Activated CD4-positive, alpha-beta T cell treated with anti-CD3 and anti-CD28 coated beads for 36 hours (primary cell): ENCODE results near the gene C2CD4B. TPM values are rescaled to one million over a fixed set of nuclear protein-coding genes. Genes with fewer than 3 reads are reported as not detected.

Experiments
- ATAC-seq: fragments of 200-7000 bp; cut with Tn5 transposase; one replicate; pipeline ENCODE4 v1.10.0; 2021; ENCODE audit warnings: mild to moderate bottlenecking, moderate library complexity
- CTCF ChIA-PET: fragments of 350-600 bp; sonication (Branson Sonifier 250); formaldehyde crosslinking; loops from one replicate; lab custom pipeline; 2021; ENCODE audit warnings: antibody characterized with exemption; lab: Charles Lee
- POLR2A ChIA-PET: fragments of 350-600 bp; sonication (Branson Sonifier 250); formaldehyde crosslinking; loops from one replicate; lab custom pipeline; 2021; ENCODE audit warnings: antibody characterized with exemption, inconsistent platforms; lab: Charles Lee
- DNase-seq: peaks from one replicate; pipeline ENCODE4 v3.0.0-alpha.2; 2020
- H3K27ac Mint-ChIP-seq: one replicate; pipeline ENCODE4 v1.8.0; 2021; ENCODE audit warnings: mixed read lengths
- H3K27me3 Mint-ChIP-seq: one replicate; pipeline ENCODE4 v1.8.0; 2021; ENCODE audit warnings: mixed read lengths
- H3K36me3 Mint-ChIP-seq: one replicate; pipeline ENCODE4 v1.8.0; 2021; ENCODE audit warnings: low read depth, mixed read lengths
- H3K4me1 Mint-ChIP-seq: one replicate; pipeline ENCODE4 v1.8.0; 2021; ENCODE audit warnings: mixed read lengths
- H3K4me3 Mint-ChIP-seq: one replicate; pipeline ENCODE4 v1.8.0; 2021; ENCODE audit warnings: mild to moderate bottlenecking, moderate library complexity, mixed read lengths
- H3K9me3 Mint-ChIP-seq: one replicate; pipeline ENCODE4 v1.8.0; 2021; ENCODE audit warnings: low read depth, mixed read lengths
- intact Hi-C, 2 experiments: fragments of 100-400 bp; cut with DNase I in 1 of 2; cut with micrococcal nuclease in 1 of 2; formaldehyde crosslinking; loops; one replicate each; pipeline versions ENCODE4 v1.14.2 to v1.15.1; 2022 to 2024; cut with DNase I, micrococcal nuclease
- total RNA-seq, 2 experiments: library from RNA; stranded (reverse); gene quantifications; one replicate each; pipeline ENCODE4 v1.2.3, GENCODE V29; 2021

The C2CD4B gene
- total RNA-seq, result under 1 TPM; 0.19 to 0.37 TPM

GRCh38 chr15:62165104-62165792, at the start of gene C2CD4B:
Gene C2CD4B (minus strand): TSS chr15:62165285. CDS start chr15:62164984, 301 bp downstream.
- peak; percentile 60 for DNase-seq
- Mint-ChIP-seq H3K27me3 (peaks cover 48% of the 10 kb centered on the region), H3K27ac (no peak within 1 kb of the TSS), H3K4me3 (peak within 1 kb of the TSS; percentile 69), H3K36me3 (no peaks in the 10 kb centered on the region), H3K9me3 (no peaks in the 10 kb centered on the region), H3K4me1 (peaks cover 15% of the 10 kb centered on the region)
- peak; percentile 83 for ATAC-seq
- intact Hi-C loops, result loop anchor here in 1 of 2 experiments (2.0 kb wide), 1 partner anchor 98 kb away; the partner anchor contains the start of gene C2CD4A
- CTCF ChIA-PET, result interaction anchor here (0.7 to 1.0 kb wide), 3 partner anchors 41 to 98 kb away, joined by 3 to 4 read pairs (median 3); partner anchors contain the start of gene C2CD4A
- POLR2A ChIA-PET, result interaction anchor here (0.6 kb wide), 1 partner anchor 10 kb away, joined by 4 read pairs; no protein-coding TSS in a partner anchor

GRCh38 chr15:62212741-62213140, 47.7 kb upstream of the C2CD4B start:
- Mint-ChIP-seq H3K27ac (no peak overlapping the region), H3K36me3 (peaks cover 4% of the 10 kb centered on the region), H3K4me3 (no peak overlapping the region), H3K27me3 (peaks cover 6% of the 10 kb centered on the region), H3K9me3 (peaks cover 12% of the 10 kb centered on the region), H3K4me1 (peaks cover 8% of the 10 kb centered on the region)
- ChIA-PET CTCF (interaction anchor here (0.6 kb wide), 1 partner anchor 12 kb away, joined by 3 read pairs; no protein-coding TSS in a partner anchor), POLR2A (no interaction called here)
- intact Hi-C loops, result no loop called here
- peak; percentile 26 for ATAC-seq
- no peak for DNase-seq

GRCh38 chr15:62211348-62211747, 46.3 kb upstream of the C2CD4B start:
- intact Hi-C loops, result no loop called here
- ATAC-seq (no peak), DNase-seq (no peak)
- Mint-ChIP-seq H3K4me3 (no peak overlapping the region), H3K27ac (no peak overlapping the region), H3K27me3 (peaks cover 6% of the 10 kb centered on the region), H3K4me1 (peaks cover 8% of the 10 kb centered on the region), H3K36me3 (peaks cover 4% of the 10 kb centered on the region), H3K9me3 (peaks cover 7% of the 10 kb centered on the region)
- POLR2A ChIA-PET, result no interaction called here
- CTCF ChIA-PET, result no interaction called here

- ChIA-PET POLR2A (no interaction called here), CTCF (no interaction called here)
- ATAC-seq, result no peak
Measured at GRCh38 chr15:62209821-62210220, 44.7 kb upstream of the C2CD4B start.

GRCh38 chr15:62209322-62209721, 44.2 kb upstream of the C2CD4B start:
- ChIA-PET POLR2A (no interaction called here), CTCF (no interaction called here)
- intact Hi-C loops, result no loop called here
- Mint-ChIP-seq H3K27ac (no peak overlapping the region), H3K4me1 (peaks cover 8% of the 10 kb centered on the region), H3K4me3 (no peak overlapping the region), H3K9me3 (peaks cover 4% of the 10 kb centered on the region), H3K27me3 (peaks cover 6% of the 10 kb centered on the region), H3K36me3 (no peaks in the 10 kb centered on the region)
- no peak for DNase-seq
- ATAC-seq, result no peak

More at GRCh38 chr15:62209821-62210220, 44.7 kb upstream of the C2CD4B start:
- Mint-ChIP-seq H3K4me3 (no peak overlapping the region), H3K9me3 (peaks cover 4% of the 10 kb centered on the region), H3K27ac (no peak overlapping the region), H3K27me3 (peaks cover 6% of the 10 kb centered on the region), H3K4me1 (peaks cover 8% of the 10 kb centered on the region), H3K36me3 (no peaks in the 10 kb centered on the region)
- no peak for DNase-seq
- intact Hi-C loops, result no loop called here

- no peak for ATAC-seq
- no peak for DNase-seq
- Mint-ChIP-seq H3K9me3 (peaks cover 4% of the 10 kb centered on the region), H3K4me1 (peaks cover 8% of the 10 kb centered on the region), H3K36me3 (no peaks in the 10 kb centered on the region), H3K27ac (no peak overlapping the region), H3K27me3 (peaks cover 6% of the 10 kb centered on the region), H3K4me3 (no peak overlapping the region)
- intact Hi-C loops, result no loop called here
- CTCF ChIA-PET, result no interaction called here
- POLR2A ChIA-PET, result no interaction called here
Measured at GRCh38 chr15:62208884-62209283, 43.8 kb upstream of the C2CD4B start.

GRCh38 chr15:62208367-62208766, 43.3 kb upstream of the C2CD4B start:
- Mint-ChIP-seq H3K4me3 (no peak overlapping the region), H3K9me3 (peaks cover 4% of the 10 kb centered on the region), H3K4me1 (peaks cover 8% of the 10 kb centered on the region), H3K27ac (no peak overlapping the region), H3K36me3 (no peaks in the 10 kb centered on the region), H3K27me3 (peaks cover 6% of the 10 kb centered on the region)
- ATAC-seq, result no peak
- CTCF ChIA-PET, result interaction anchor here (0.9 kb wide), 1 partner anchor 24 kb away, joined by 3 read pairs; no protein-coding TSS in a partner anchor
- DNase-seq, result no peak
- intact Hi-C loops, result no loop called here
- POLR2A ChIA-PET, result no interaction called here

- H3K4me3 Mint-ChIP-seq, result no peak overlapping the region
- no peak overlapping the region for H3K27ac Mint-ChIP-seq
- no peaks in the 10 kb centered on the region for H3K9me3 Mint-ChIP-seq
- H3K36me3 Mint-ChIP-seq, result no peaks in the 10 kb centered on the region
- intact Hi-C loops, result no loop called here
- DNase-seq (no peak), ATAC-seq (no peak)
- ChIA-PET CTCF (no interaction called here), POLR2A (no interaction called here)
- peaks cover 21% of the 10 kb centered on the region for H3K27me3 Mint-ChIP-seq
- H3K4me1 Mint-ChIP-seq, result no peaks in the 10 kb centered on the region
Measured at GRCh38 chr15:62190675-62191074, 25.6 kb upstream of the C2CD4B start.

GRCh38 chr15:62190274-62190673, 25.2 kb upstream of the C2CD4B start:
- ChIA-PET CTCF (no interaction called here), POLR2A (no interaction called here)
- H3K27ac Mint-ChIP-seq, result no peak overlapping the region
- no peaks in the 10 kb centered on the region for H3K4me1 Mint-ChIP-seq
- ATAC-seq, result no peak
- no peaks in the 10 kb centered on the region for H3K9me3 Mint-ChIP-seq
- H3K27me3 Mint-ChIP-seq, result peaks cover 21% of the 10 kb centered on the region
- no peak for DNase-seq
- H3K4me3 Mint-ChIP-seq, result no peak overlapping the region
- H3K36me3 Mint-ChIP-seq, result no peaks in the 10 kb centered on the region
- intact Hi-C loops, result no loop called here

GRCh38 chr15:62188744-62189143, 23.7 kb upstream of the C2CD4B start:
- H3K4me1 Mint-ChIP-seq, result no peaks in the 10 kb centered on the region
- H3K36me3 Mint-ChIP-seq, result no peaks in the 10 kb centered on the region
- H3K9me3 Mint-ChIP-seq, result no peaks in the 10 kb centered on the region
- CTCF ChIA-PET, result no interaction called here
- H3K27me3 Mint-ChIP-seq, result peaks cover 13% of the 10 kb centered on the region
- no peak overlapping the region for H3K4me3 Mint-ChIP-seq
- DNase-seq (no peak), ATAC-seq (no peak)
- no peak overlapping the region for H3K27ac Mint-ChIP-seq
- intact Hi-C loops, result no loop called here
- POLR2A ChIA-PET, result no interaction called here

GRCh38 chr15:62187910-62188309, 22.8 kb upstream of the C2CD4B start:
- ATAC-seq (no peak), DNase-seq (no peak)
- intact Hi-C loops, result no loop called here
- H3K4me1 Mint-ChIP-seq, result no peaks in the 10 kb centered on the region
- H3K4me3 Mint-ChIP-seq, result no peak overlapping the region
- ChIA-PET POLR2A (no interaction called here), CTCF (no interaction called here)
- peaks cover 12% of the 10 kb centered on the region for H3K27me3 Mint-ChIP-seq
- H3K36me3 Mint-ChIP-seq, result no peaks in the 10 kb centered on the region
- H3K27ac Mint-ChIP-seq, result no peak overlapping the region
- H3K9me3 Mint-ChIP-seq, result no peaks in the 10 kb centered on the region

GRCh38 chr15:62187425-62187824, 22.3 kb upstream of the C2CD4B start:
- H3K36me3 Mint-ChIP-seq, result no peaks in the 10 kb centered on the region
- H3K9me3 Mint-ChIP-seq, result no peaks in the 10 kb centered on the region
- peaks cover 12% of the 10 kb centered on the region for H3K27me3 Mint-ChIP-seq
- H3K4me3 Mint-ChIP-seq, result no peak overlapping the region
- ATAC-seq (no peak), DNase-seq (no peak)
- ChIA-PET CTCF (no interaction called here), POLR2A (no interaction called here)
- H3K4me1 Mint-ChIP-seq, result no peaks in the 10 kb centered on the region
- intact Hi-C loops, result no loop called here
- no peak overlapping the region for H3K27ac Mint-ChIP-seq
